ENCODE data around the gene FASTK.
"Not testable (repeated sequence)": the region's sequence is repeated elsewhere in the genome, so short reads cannot be mapped to it uniquely, and the experiment has no call there.

FASTK gene

GRCh38 chr7:151027728-151028130, 52.9 kb downstream of the FASTK start:
- not testable (repeated sequence) for DNase-seq (ENCODE audit: low read depth)

- not testable (repeated sequence) for DNase-seq (ENCODE audit: low read depth)
These were observed 53.6 kb downstream of the FASTK start for GRCh38 chr7:151026771-151027727.

Data from non-pigmented ciliary epithelial cell (primary cell).